Astrocyte (in vitro differentiated cells and primary cell): ENCODE measurements around the gene NEURL4. TPM values are rescaled to one million over a fixed set of nuclear protein-coding genes. Genes with fewer than 3 reads are reported as not detected.

Experiments used
- DNase-seq: peaks from one replicate; pipeline ENCODE4 v3.0.0-alpha.2; 2010; ENCODE audit warnings: low read depth
- FAIRE-seq: peaks from 2 replicates; lab custom pipeline; 2011; peaks lifted over from hg19 to GRCh38; lab: Jason Lieb, UNC
- H2AFZ ChIP-seq: 2 replicates; pipeline ENCODE4 v1.6.0; 2012; ENCODE audit warnings: low read depth, low read length, inconsistent platforms
- H3K27ac ChIP-seq: 2 replicates; pipeline ENCODE4 v1.5.1; 2011; ENCODE audit warnings: low read depth, low read length, inconsistent platforms
- H3K27me3 ChIP-seq: 2 replicates; pipeline ENCODE4 v1.6.0; 2011; ENCODE audit warnings: low read length, inconsistent platforms; ENCODE audit not compliant: insufficient read depth
- H3K36me3 ChIP-seq: 2 replicates; pipeline ENCODE4 v1.5.1; 2011; ENCODE audit warnings: low read length, inconsistent platforms; ENCODE audit not compliant: insufficient read depth
- H3K4me1 ChIP-seq: 2 replicates; pipeline ENCODE4 v1.5.1; 2011; ENCODE audit warnings: low read length, inconsistent platforms; ENCODE audit not compliant: insufficient read depth
- H3K4me2 ChIP-seq: 2 replicates; pipeline ENCODE4 v1.6.0; 2012; ENCODE audit warnings: low read length, inconsistent platforms
- H3K4me3 ChIP-seq: 2 replicates; pipeline ENCODE4 v1.5.1; 2011; ENCODE audit warnings: low read depth, mild to moderate bottlenecking, low read length, inconsistent platforms; ENCODE audit not compliant: insufficient read depth
- H3K79me2 ChIP-seq: 2 replicates; pipeline ENCODE4 v1.6.0; 2012; ENCODE audit warnings: mild to moderate bottlenecking, low read length, inconsistent platforms; ENCODE audit not compliant: insufficient read depth
- H3K9ac ChIP-seq: 2 replicates; pipeline ENCODE4 v1.6.0; 2012; ENCODE audit warnings: mild to moderate bottlenecking, low read length, inconsistent platforms
- H3K9me3 ChIP-seq: 2 replicates; pipeline ENCODE4 v1.5.1; 2012; ENCODE audit warnings: low read depth, mild to moderate bottlenecking, low read length, inconsistent platforms; ENCODE audit not compliant: insufficient read depth
- H4K20me1 ChIP-seq: 2 replicates; pipeline ENCODE4 v1.6.0; 2012; ENCODE audit warnings: low read length, inconsistent platforms; ENCODE audit not compliant: insufficient read depth
- H3K27ac Mint-ChIP-seq: one replicate; pipeline ENCODE4 v1.8.0; 2021; ENCODE audit warnings: mild to moderate bottlenecking, mixed read lengths; ENCODE audit not compliant: unreplicated experiment
- H3K27me3 Mint-ChIP-seq: one replicate; pipeline ENCODE4 v1.8.0; 2021; ENCODE audit warnings: low read depth, mixed read lengths; ENCODE audit not compliant: unreplicated experiment
- H3K36me3 Mint-ChIP-seq: one replicate; pipeline ENCODE4 v1.8.0; 2021; ENCODE audit warnings: low read depth, mixed read lengths; ENCODE audit not compliant: unreplicated experiment
- H3K4me1 Mint-ChIP-seq: one replicate; pipeline ENCODE4 v1.8.0; 2021; ENCODE audit warnings: low read depth, mixed read lengths; ENCODE audit not compliant: unreplicated experiment
- H3K4me3 Mint-ChIP-seq: one replicate; pipeline ENCODE4 v1.8.0; 2021; ENCODE audit warnings: mild to moderate bottlenecking, moderate library complexity, mixed read lengths; ENCODE audit not compliant: unreplicated experiment
- H3K9me3 Mint-ChIP-seq: one replicate; pipeline ENCODE4 v1.8.0; 2021; ENCODE audit warnings: mild to moderate bottlenecking, mixed read lengths; ENCODE audit not compliant: unreplicated experiment
- EZH2 ChIP-seq: IDR thresholded peaks from 2 replicates; pipeline ENCODE4 v1.6.1; 2012; ENCODE audit warnings: mild to moderate bottlenecking, low read length, inconsistent platforms; ENCODE audit not compliant: insufficient read depth
- total RNA-seq: library from RNA; stranded (reverse); gene quantifications from 2 replicates; pipeline ENCODE4 v1.2.1, GENCODE V29; 2021
- TF ChIP-seq, protein P1 (sequence below): IDR thresholded peaks from 2 replicates; pipeline ENCODE4 v1.5.1; 2011; ENCODE audit warnings: low read depth, mild to moderate bottlenecking, inconsistent platforms, low read length, moderate library complexity; ENCODE audit not compliant: insufficient read depth

NEURL4 gene
- total RNA-seq, 1 donor from 2014 or later = 32.5 TPM

DNA sequence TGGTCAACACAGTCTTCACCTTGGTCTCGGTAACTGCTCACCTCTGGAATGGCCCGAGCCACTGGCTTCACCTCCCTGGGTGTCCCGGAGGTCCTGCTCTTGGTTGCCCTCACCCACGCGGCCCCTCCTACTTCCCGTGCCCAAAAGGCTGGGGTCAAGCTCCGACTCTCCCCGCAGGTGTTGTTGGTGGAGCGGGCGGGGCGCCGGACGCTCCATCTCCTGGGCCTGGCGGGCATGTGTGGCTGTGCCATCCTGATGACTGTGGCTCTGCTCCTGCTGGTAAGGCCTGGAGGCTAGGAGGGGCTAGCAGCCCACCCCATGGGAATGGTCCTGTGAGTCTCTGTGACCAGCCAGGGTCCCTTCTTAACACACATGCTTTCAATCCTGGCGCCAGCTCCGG is 44.2 kb downstream of the NEURL4 start:
- no peaks in the 10 kb centered on the region for H3K9me3 Mint-ChIP-seq
- FAIRE-seq (no peak), DNase-seq (no peak)
- H3K4me3 Mint-ChIP-seq = no peak overlapping the region
- H3K4me2 ChIP-seq = no peak overlapping the region
- H3K9ac ChIP-seq = no peak overlapping the region
- no peaks in the 10 kb centered on the region for H4K20me1 ChIP-seq
- no peak overlapping the region for H3K4me3 ChIP-seq
- no peaks in the 10 kb centered on the region for H3K9me3 ChIP-seq
- no peak overlapping the region for H2AFZ ChIP-seq
- no peaks in the 10 kb centered on the region for H3K79me2 ChIP-seq
- peaks cover 2% of the 10 kb centered on the region for H3K36me3 Mint-ChIP-seq
- peaks cover 33% of the 10 kb centered on the region for H3K27me3 ChIP-seq
- H3K4me1 ChIP-seq = peaks cover 14% of the 10 kb centered on the region
- H3K36me3 ChIP-seq = no peaks in the 10 kb centered on the region
- no peak overlapping the region for H3K27ac ChIP-seq
- TF ChIP-seq, protein P1, sequence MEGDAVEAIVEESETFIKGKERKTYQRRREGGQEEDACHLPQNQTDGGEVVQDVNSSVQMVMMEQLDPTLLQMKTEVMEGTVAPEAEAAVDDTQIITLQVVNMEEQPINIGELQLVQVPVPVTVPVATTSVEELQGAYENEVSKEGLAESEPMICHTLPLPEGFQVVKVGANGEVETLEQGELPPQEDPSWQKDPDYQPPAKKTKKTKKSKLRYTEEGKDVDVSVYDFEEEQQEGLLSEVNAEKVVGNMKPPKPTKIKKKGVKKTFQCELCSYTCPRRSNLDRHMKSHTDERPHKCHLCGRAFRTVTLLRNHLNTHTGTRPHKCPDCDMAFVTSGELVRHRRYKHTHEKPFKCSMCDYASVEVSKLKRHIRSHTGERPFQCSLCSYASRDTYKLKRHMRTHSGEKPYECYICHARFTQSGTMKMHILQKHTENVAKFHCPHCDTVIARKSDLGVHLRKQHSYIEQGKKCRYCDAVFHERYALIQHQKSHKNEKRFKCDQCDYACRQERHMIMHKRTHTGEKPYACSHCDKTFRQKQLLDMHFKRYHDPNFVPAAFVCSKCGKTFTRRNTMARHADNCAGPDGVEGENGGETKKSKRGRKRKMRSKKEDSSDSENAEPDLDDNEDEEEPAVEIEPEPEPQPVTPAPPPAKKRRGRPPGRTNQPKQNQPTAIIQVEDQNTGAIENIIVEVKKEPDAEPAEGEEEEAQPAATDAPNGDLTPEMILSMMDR = no peak
- TF ChIP-seq EZH2 = no peak
- H3K4me1 Mint-ChIP-seq = no peaks in the 10 kb centered on the region
- peaks cover 61% of the 10 kb centered on the region for H3K27me3 Mint-ChIP-seq
- no peak overlapping the region for H3K27ac Mint-ChIP-seq

DNA sequence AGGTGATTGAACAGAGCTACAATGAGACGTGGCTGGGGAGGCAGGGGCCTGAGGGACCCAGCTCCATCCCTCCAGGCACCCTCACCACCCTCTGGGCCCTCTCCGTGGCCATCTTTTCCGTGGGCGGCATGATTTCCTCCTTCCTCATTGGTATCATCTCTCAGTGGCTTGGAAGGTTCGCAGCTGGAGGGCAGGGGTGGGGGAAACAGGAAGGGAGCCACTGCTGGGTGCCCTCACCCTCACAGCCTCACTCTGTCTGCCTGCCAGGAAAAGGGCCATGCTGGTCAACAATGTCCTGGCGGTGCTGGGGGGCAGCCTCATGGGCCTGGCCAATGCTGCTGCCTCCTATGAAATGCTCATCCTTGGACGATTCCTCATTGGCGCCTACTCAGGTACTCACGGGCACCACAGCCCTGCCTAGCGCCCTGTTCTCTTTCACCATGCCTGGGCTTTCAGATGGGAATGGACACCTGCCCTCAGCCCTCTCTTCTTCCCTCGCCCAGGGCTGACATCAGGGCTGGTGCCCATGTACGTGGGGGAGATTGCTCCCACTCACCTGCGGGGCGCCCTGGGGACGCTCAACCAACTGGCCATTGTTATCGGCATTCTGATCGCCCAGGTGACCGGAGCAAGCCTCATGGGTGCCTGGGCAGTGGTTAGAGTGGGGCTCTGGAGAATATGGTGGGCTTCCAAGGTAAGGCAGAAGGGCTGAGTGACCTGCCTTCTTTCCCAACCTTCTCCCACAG is 45.5 kb downstream of the NEURL4 start:
- no peak for DNase-seq
- Histone ChIP-seq H2AFZ (no peak overlapping the region), H3K9me3 (no peaks in the 10 kb centered on the region), H3K27me3 (peaks cover 33% of the 10 kb centered on the region), H3K4me1 (peaks cover 14% of the 10 kb centered on the region), H3K4me2 (no peak overlapping the region), H3K36me3 (no peaks in the 10 kb centered on the region), H4K20me1 (no peaks in the 10 kb centered on the region), H3K9ac (no peak overlapping the region), H3K79me2 (no peaks in the 10 kb centered on the region), H3K27ac (no peak overlapping the region), H3K4me3 (no peak overlapping the region)
- H3K4me3 Mint-ChIP-seq = no peak overlapping the region
- no peak for TF ChIP-seq EZH2
- TF ChIP-seq, protein P1 = no peak
- H3K4me1 Mint-ChIP-seq = no peaks in the 10 kb centered on the region
- no peaks in the 10 kb centered on the region for H3K9me3 Mint-ChIP-seq
- H3K27me3 Mint-ChIP-seq = peaks cover 61% of the 10 kb centered on the region
- no peak for FAIRE-seq
- H3K36me3 Mint-ChIP-seq = peaks cover 2% of the 10 kb centered on the region
- no peak overlapping the region for H3K27ac Mint-ChIP-seq

DNA sequence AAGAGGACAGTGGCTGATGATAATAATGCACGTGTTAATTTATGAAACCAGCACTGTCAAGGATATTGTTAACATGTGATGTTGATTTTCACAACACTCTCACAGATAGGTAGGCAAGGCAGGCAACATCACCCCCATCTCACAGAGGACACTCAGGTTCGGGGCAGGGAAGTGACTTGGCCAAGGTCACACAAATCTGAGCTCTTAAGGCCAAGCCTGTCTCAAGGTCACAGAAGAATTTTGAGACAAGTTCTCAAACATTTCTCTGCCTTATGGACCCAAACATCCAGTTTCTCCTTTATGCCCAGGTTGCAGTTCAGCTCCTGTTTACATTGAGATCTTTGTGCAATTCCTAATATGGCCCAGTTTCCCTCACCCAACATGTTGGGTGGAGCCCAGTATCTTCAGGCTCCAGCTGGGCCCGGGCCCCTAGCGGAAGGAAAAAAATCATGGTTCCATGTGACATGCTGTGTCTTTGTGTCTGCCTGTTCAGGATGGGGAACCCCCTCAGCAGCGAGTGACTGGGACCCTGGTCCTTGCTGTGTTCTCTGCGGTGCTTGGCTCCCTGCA is 46.3 kb downstream of the NEURL4 start:
- no peaks in the 10 kb centered on the region for H3K79me2 ChIP-seq
- peaks cover 28% of the 10 kb centered on the region for H3K27me3 ChIP-seq
- FAIRE-seq (no peak), DNase-seq (no peak)
- H3K4me2 ChIP-seq = no peak overlapping the region
- H3K9me3 ChIP-seq = no peaks in the 10 kb centered on the region
- Mint-ChIP-seq H3K27me3 (peaks cover 54% of the 10 kb centered on the region), H3K36me3 (no peaks in the 10 kb centered on the region), H3K9me3 (no peaks in the 10 kb centered on the region), H3K27ac (no peak overlapping the region), H3K4me1 (no peaks in the 10 kb centered on the region), H3K4me3 (no peak overlapping the region)
- H3K4me3 ChIP-seq = no peak overlapping the region
- no peak overlapping the region for H2AFZ ChIP-seq
- peaks cover 14% of the 10 kb centered on the region for H3K4me1 ChIP-seq
- TF ChIP-seq, protein P1 = no peak
- no peak for TF ChIP-seq EZH2
- no peak overlapping the region for H3K27ac ChIP-seq
- no peak overlapping the region for H3K9ac ChIP-seq
- H4K20me1 ChIP-seq = no peaks in the 10 kb centered on the region
- H3K36me3 ChIP-seq = no peaks in the 10 kb centered on the region
